GM12878 (cell line): ENCODE data around the gene SSR1. TPM values are rescaled to one million over a fixed set of nuclear protein-coding genes. Genes with fewer than 3 reads are reported as not detected.

Source experiments
- ATAC-seq: fragments of 200-7000 bp; cut with Tn5 transposase; 3 replicates; pipeline ENCODE4 v1.9.1; 2020; ENCODE audit warnings: mild to moderate bottlenecking, moderate library complexity
- BruUV-seq: library from RNA; stranded (reverse); fragments of 400-500 nt; replicated peaks from 2 replicates; lab custom pipeline; 2021; lab: Mats Ljungman, UMichigan
- CTCF ChIA-PET: fragments of 300-600 bp; sonication (Branson Sonifier 250); formaldehyde crosslinking; extraction: SDS; loops from one replicate; lab custom pipeline; 2021; ENCODE audit warnings: inconsistent platforms; lab: Yijun Ruan, JAX
- POLR2A ChIA-PET: fragments of 350-600 bp; formaldehyde crosslinking; extraction: SDS; loops from one replicate; lab custom pipeline; 2021; ENCODE audit warnings: inconsistent platforms; lab: Charles Lee
- RAD21 ChIA-PET: fragments of 300-600 bp; sonication (Branson Sonifier 250); formaldehyde crosslinking; loops from one replicate; lab custom pipeline; 2023; ENCODE audit warnings: antibody characterized with exemption; ENCODE audit not compliant: unreplicated experiment; lab: Charles Lee
- SMC1A ChIA-PET: fragments of 300-600 bp; sonication (Branson Sonifier 250); formaldehyde crosslinking; loops from one replicate; lab custom pipeline; 2023; ENCODE audit not compliant: unreplicated experiment, uncharacterized antibody; lab: Charles Lee
- DNase-seq: peaks from one replicate; pipeline ENCODE4 v3.0.0-alpha.2; 2011; ENCODE audit warnings: low read depth, low spot score
- FAIRE-seq: peaks from 3 replicates; lab custom pipeline; 2011; peaks lifted over from hg19 to GRCh38; lab: Jason Lieb, UNC
- H2AFZ ChIP-seq: 2 replicates; pipeline ENCODE4 v1.6.0; 2011; ENCODE audit warnings: low read depth, low read length, control low read depth; ENCODE audit not compliant: control insufficient read depth
- H3K27ac ChIP-seq: 2 replicates; pipeline ENCODE4 v1.5.1; 2011; ENCODE audit warnings: control low read depth; ENCODE audit not compliant: control insufficient read depth, insufficient read depth
- H3K27me3 ChIP-seq, 2 experiments: replicated peaks in 1 of 2; 2 replicates each; pipeline versions ENCODE4 v1.6.0 to v1.6.1; 2011; ENCODE audit warnings: low read length in 1 of 2; ENCODE audit not compliant: control insufficient read depth in 2 of 2, insufficient read depth in 2 of 2
- H3K36me3 ChIP-seq, 2 experiments: 2 replicates each; pipeline ENCODE4 v1.5.1; 2011; ENCODE audit warnings: low read length in 1 of 2; ENCODE audit not compliant: control insufficient read depth in 2 of 2, insufficient read depth in 2 of 2
- H3K4me1 ChIP-seq: 2 replicates; pipeline ENCODE4 v1.6.1; 2011; ENCODE audit warnings: mild to moderate bottlenecking, low read length, moderate library complexity, mixed read lengths; ENCODE audit not compliant: control insufficient read depth, insufficient read depth
- H3K4me2 ChIP-seq: 2 replicates; pipeline ENCODE4 v1.6.0; 2011; ENCODE audit warnings: control low read depth; ENCODE audit not compliant: control insufficient read depth, insufficient read depth
- H3K4me3 ChIP-seq: fragments of 200-600 bp; sonication (generic); 2 replicates; pipeline ENCODE4 v1.5.1; 2016
- H3K79me2 ChIP-seq: 2 replicates; pipeline ENCODE4 v1.6.0; 2011; ENCODE audit warnings: low read length; ENCODE audit not compliant: control insufficient read depth, insufficient read depth
- H3K9ac ChIP-seq: 2 replicates; pipeline ENCODE4 v1.8.0; 2011; ENCODE audit warnings: low read length, control low read depth, mixed read lengths; ENCODE audit not compliant: control insufficient read depth, insufficient read depth
- H3K9me3 ChIP-seq: replicated peaks from 3 replicates; pipeline ENCODE4 v1.5.1; 2011; ENCODE audit warnings: mild to moderate bottlenecking, low read length; ENCODE audit not compliant: control insufficient read depth, insufficient read depth
- H4K20me1 ChIP-seq: 2 replicates; pipeline ENCODE4 v1.6.0; 2011; ENCODE audit not compliant: control insufficient read depth, insufficient read depth
- EGR1 ChIP-seq, 2 experiments: IDR thresholded peaks; 1 replicate in 1 of 2; 2 replicates in 1 of 2; pipeline ENCODE4 v1.6.1; 2011 to 2012; ENCODE audit warnings: low read depth in 2 of 2, low read length in 2 of 2, borderline replicate concordance in 1 of 2, mild to moderate bottlenecking in 1 of 2, moderate library complexity in 1 of 2
- EP300 ChIP-seq, 2 experiments: fragments of 150-350 bp in 1 of 2; IDR thresholded peaks; 2 replicates each; pipeline ENCODE4 v1.6.1; 2011 to 2012; ENCODE audit warnings: low read depth in 2 of 2, low read length in 2 of 2, borderline replicate concordance in 1 of 2, improper control_type of control experiment in 1 of 2, inconsistent platforms in 1 of 2; ENCODE audit not compliant: control insufficient read depth in 1 of 2
- GABPA ChIP-seq: IDR thresholded peaks from 2 replicates; pipeline ENCODE4 v1.6.1; 2014; ENCODE audit warnings: antibody characterized with exemption, low read depth, mild to moderate bottlenecking, inconsistent platforms
- HDAC2 ChIP-seq: fragments of 200-600 bp; sonication (generic); IDR thresholded peaks from 2 replicates; pipeline ENCODE4 v1.6.1; 2017
- NFIC ChIP-seq: IDR thresholded peaks from 2 replicates; pipeline ENCODE4 v1.6.1; 2012; ENCODE audit warnings: low read depth, mild to moderate bottlenecking, inconsistent platforms, low read length, moderate library complexity
- PAX5 ChIP-seq: IDR thresholded peaks from 2 replicates; pipeline ENCODE4 v1.6.1; 2011; ENCODE audit warnings: low read depth, low read length, borderline replicate concordance
- RB1 ChIP-seq: fragments of 450-650 bp; formaldehyde crosslinking; IDR thresholded peaks from 2 replicates; pipeline ENCODE4 v1.6.1; 2017; ENCODE audit warnings: mild to moderate bottlenecking, borderline replicate concordance
- ZNF217 ChIP-seq: fragments of 450-650 bp; IDR thresholded peaks from 2 replicates; pipeline ENCODE4 v1.6.1; 2017; ENCODE audit warnings: antibody characterized with exemption, mild to moderate bottlenecking
- ZSCAN29 ChIP-seq: fragments of 450-650 bp; IDR thresholded peaks from 2 replicates; pipeline ENCODE4 v1.6.1; 2017; ENCODE audit warnings: mild to moderate bottlenecking, moderate library complexity
- WGBS: methylation state at CpG from one replicate; pipeline ENCODE4 v1.1.6; 2016; ENCODE audit warnings: low lambda C conversion rate; ENCODE audit not compliant: insufficient replicate concordance, insufficient coverage; ENCODE audit errors: missing lambda C conversion rate; 5-methylcytosine and 5-hydroxymethylcytosine counted together
- in situ Hi-C: fragments of 300-500 bp; cut with MboI; formaldehyde crosslinking; loops from 9 replicates; pipeline ENCODE4 v1.14.3; 2018; ENCODE audit warnings: mixed read lengths
- intact Hi-C: fragments of 100-400 bp; cut with micrococcal nuclease; formaldehyde crosslinking; loops from one replicate; pipeline ENCODE4 v1.14.2; 2022; ENCODE audit not compliant: unreplicated experiment
- polyA plus RNA-seq, 11 experiments: library from polyadenylated mRNA; depleted of rRNA in 4 of 11; unstranded in 6 of 11; stranded (reverse) in 5 of 11; fragments of >200 nt; fragmentation: Nextera tagmentation in 4 of 11; fragmentation: Illumina TruSeq in 1 of 11; extraction: Ambion mirVana in 4 of 11; extraction: Trizol in 1 of 11; gene quantifications; 1 replicate in 1 of 11; 2 replicates in 10 of 11; pipeline versions ENCODE4 v1.2.1 to v1.2.3, GENCODE V29; 2011 to 2016; ENCODE audit warnings: inconsistent platforms in 2 of 11, missing spikeins in 2 of 11, low read depth in 1 of 11
- total RNA-seq, 4 experiments: library from RNA; depleted of rRNA in 3 of 4; stranded (reverse); fragments of >200 nt in 3 of 4; fragmentation: Illumina TruSeq in 1 of 4; extraction: Trizol in 1 of 4; gene quantifications; 2 replicates each; pipeline versions ENCODE4 v1.2.1 to v1.2.3, GENCODE V29; 2013 to 2021
- TF ChIP-seq, protein P1 (sequence below): fragments of 450-650 bp; IDR thresholded peaks from 2 replicates; pipeline ENCODE4 v1.6.1; 2018; ENCODE audit warnings: mild to moderate bottlenecking, low read depth, moderate library complexity; ENCODE audit not compliant: partially characterized antibody
- TF ChIP-seq, protein P2 (sequence below): fragments of 450-650 bp; IDR thresholded peaks from 2 replicates; pipeline ENCODE4 v1.6.1; 2017; ENCODE audit warnings: antibody characterized with exemption, mild to moderate bottlenecking, moderate library complexity

The SSR1 gene
- total and polyA plus RNA-seq, 10 of the 15 experiments (the other 5 are each of a cell fraction or from before 2014, with no cell fraction given): 42.0 to 209 (median 128) TPM

- TF ChIP-seq, protein P1, sequence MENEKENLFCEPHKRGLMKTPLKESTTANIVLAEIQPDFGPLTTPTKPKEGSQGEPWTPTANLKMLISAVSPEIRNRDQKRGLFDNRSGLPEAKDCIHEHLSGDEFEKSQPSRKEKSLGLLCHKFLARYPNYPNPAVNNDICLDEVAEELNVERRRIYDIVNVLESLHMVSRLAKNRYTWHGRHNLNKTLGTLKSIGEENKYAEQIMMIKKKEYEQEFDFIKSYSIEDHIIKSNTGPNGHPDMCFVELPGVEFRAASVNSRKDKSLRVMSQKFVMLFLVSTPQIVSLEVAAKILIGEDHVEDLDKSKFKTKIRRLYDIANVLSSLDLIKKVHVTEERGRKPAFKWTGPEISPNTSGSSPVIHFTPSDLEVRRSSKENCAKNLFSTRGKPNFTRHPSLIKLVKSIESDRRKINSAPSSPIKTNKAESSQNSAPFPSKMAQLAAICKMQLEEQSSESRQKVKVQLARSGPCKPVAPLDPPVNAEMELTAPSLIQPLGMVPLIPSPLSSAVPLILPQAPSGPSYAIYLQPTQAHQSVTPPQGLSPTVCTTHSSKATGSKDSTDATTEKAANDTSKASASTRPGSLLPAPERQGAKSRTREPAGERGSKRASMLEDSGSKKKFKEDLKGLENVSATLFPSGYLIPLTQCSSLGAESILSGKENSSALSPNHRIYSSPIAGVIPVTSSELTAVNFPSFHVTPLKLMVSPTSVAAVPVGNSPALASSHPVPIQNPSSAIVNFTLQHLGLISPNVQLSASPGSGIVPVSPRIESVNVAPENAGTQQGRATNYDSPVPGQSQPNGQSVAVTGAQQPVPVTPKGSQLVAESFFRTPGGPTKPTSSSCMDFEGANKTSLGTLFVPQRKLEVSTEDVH: no peak
- TF ChIP-seq HDAC2: no peak
- no peak for TF ChIP-seq GABPA
- no peak for TF ChIP-seq RB1
- TF ChIP-seq, all 136 proteins: peak for 0
Observed at GRCh38 chr6:7335519-7335918, 22.5 kb upstream of the SSR1 start (continued).

DNA sequence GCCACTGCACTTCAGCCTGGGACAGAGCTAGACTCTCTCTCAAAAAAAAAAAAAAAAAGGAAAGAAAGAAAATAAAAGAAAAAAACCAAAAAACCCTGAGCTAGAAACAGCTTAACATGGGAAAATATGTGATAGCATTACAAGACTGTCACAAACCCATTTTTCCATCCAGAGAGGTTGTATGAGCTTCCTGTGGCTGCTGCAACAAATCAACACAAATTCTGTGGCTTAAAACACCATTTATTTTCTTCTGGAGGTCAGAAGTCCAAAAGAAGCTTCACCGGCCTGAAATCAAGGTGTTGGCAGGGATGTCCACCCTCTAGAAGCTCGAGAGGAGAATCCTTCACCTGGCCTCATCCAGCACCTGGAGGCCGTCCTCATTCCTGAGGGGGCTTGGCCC is 21.7 kb upstream of the SSR1 start:
- H3K4me3 ChIP-seq: no peak overlapping the region
- no peak overlapping the region for H2AFZ ChIP-seq
- ChIA-PET SMC1A (interaction anchor here (0.8 to 2.1 kb wide), 3 partner anchors 10 to 59 kb away, joined by 3 to 8 read pairs (median 3); no protein-coding TSS in a partner anchor), CTCF (interaction anchor here (0.6 to 8.4 kb wide), 2 partner anchors 31 to 58 kb away, joined by 3 to 83 read pairs; no protein-coding TSS in a partner anchor), RAD21 (interaction anchor here (0.6 to 1.0 kb wide), 2 partner anchors 57 to 277 kb away, joined by 3 to 6 read pairs; no protein-coding TSS in a partner anchor), POLR2A (interaction anchor here (1.2 kb wide), 1 partner anchor 10 kb away, joined by 3 read pairs; no protein-coding TSS in a partner anchor)
- H3K79me2 ChIP-seq: no peaks in the 10 kb centered on the region
- H3K9me3 ChIP-seq: no peaks in the 10 kb centered on the region
- H3K27ac ChIP-seq: no peak overlapping the region
- intact Hi-C loops (no loop called here), in situ Hi-C loops (no loop called here)
- DNase-seq (no peak), FAIRE-seq (no peak), ATAC-seq (no peak)
- H3K4me1 ChIP-seq: no peaks in the 10 kb centered on the region
- no peak overlapping the region for H3K4me2 ChIP-seq
- BruUV-seq: no TSS peak
- H3K27me3 ChIP-seq: no peaks in the 10 kb centered on the region; a peak in 2 of 4 replicates
- H4K20me1 ChIP-seq: no peaks in the 10 kb centered on the region
- 37% methylated on average over 3 of the region's 3 CpGs for WGBS
- H3K36me3 ChIP-seq: no peaks in the 10 kb centered on the region
- H3K9ac ChIP-seq: no peak overlapping the region
- TF ChIP-seq, protein P1: no peak
- TF ChIP-seq EP300 (IDR thresholded peaks at IDR 0.05; ENCODE audit: borderline replicate concordance in 1 of 2, control insufficient read depth in 1 of 2, low read depth in 2 of 2, low read length in 2 of 2) (no peak), ZNF217 (no peak), EGR1 (IDR thresholded peaks at IDR 0.05; ENCODE audit: borderline replicate concordance in 1 of 2, low read depth in 2 of 2, low read length in 2 of 2) (no peak), PAX5 (no peak), RB1 (no peak), ZSCAN29 (no peak), NFIC (no peak)
- TF ChIP-seq, protein P2, sequence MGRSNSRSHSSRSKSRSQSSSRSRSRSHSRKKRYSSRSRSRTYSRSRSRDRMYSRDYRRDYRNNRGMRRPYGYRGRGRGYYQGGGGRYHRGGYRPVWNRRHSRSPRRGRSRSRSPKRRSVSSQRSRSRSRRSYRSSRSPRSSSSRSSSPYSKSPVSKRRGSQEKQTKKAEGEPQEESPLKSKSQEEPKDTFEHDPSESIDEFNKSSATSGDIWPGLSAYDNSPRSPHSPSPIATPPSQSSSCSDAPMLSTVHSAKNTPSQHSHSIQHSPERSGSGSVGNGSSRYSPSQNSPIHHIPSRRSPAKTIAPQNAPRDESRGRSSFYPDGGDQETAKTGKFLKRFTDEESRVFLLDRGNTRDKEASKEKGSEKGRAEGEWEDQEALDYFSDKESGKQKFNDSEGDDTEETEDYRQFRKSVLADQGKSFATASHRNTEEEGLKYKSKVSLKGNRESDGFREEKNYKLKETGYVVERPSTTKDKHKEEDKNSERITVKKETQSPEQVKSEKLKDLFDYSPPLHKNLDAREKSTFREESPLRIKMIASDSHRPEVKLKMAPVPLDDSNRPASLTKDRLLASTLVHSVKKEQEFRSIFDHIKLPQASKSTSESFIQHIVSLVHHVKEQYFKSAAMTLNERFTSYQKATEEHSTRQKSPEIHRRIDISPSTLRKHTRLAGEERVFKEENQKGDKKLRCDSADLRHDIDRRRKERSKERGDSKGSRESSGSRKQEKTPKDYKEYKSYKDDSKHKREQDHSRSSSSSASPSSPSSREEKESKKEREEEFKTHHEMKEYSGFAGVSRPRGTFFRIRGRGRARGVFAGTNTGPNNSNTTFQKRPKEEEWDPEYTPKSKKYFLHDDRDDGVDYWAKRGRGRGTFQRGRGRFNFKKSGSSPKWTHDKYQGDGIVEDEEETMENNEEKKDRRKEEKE: no peak
